Measurements from ENCODE around the gene IFI27L1. TPM values are rescaled to one million over a fixed set of nuclear protein-coding genes. Genes with fewer than 3 reads are reported as not detected.

Gene IFI27L1
- total and polyA plus RNA-seq, 2 experiments from 2014 or later: 9.7 to 28.6 TPM

GRCh38 chr14:94037954-94038353, 43.2 kb upstream of the IFI27L1 start:
- no peaks in the 10 kb centered on the region for H4K20me1 ChIP-seq (replicated peaks; ENCODE audit: insufficient read depth)
- no peak for DNase-seq (ENCODE audit: low spot score)
- no peak for ATAC-seq
- no peaks in the 10 kb centered on the region for H3K36me3 ChIP-seq (ENCODE audit: insufficient read depth)
- no peak overlapping the region for H3K4me3 ChIP-seq
- Mint-ChIP-seq H3K9me3 (peaks cover 8% of the 10 kb centered on the region; the same call in 2 of the 3 replicates), H3K4me3 (no peak overlapping the region), H3K4me1 (peaks cover 8% of the 10 kb centered on the region; the same call in 2 of the 3 replicates), H3K36me3 (ENCODE audit: low read depth) (peaks cover 8% of the 10 kb centered on the region; the same call in 2 of the 3 replicates), H3K27me3 (ENCODE audit: insufficient read depth, low read depth, poor library complexity) (peaks cover 12% of the 10 kb centered on the region), H3K27ac (no peak overlapping the region)
- no peak overlapping the region for H3K27ac ChIP-seq (ENCODE audit: low read depth)
- TF ChIP-seq REST (IDR thresholded peaks at IDR 0.05; ENCODE audit: unreplicated experiment) (no peak), POLR2AphosphoS5 (IDR thresholded peaks at IDR 0.05; ENCODE audit: low read depth) (no peak), ZNF114 (CRISPR knock-in tag; IDR thresholded peaks at IDR 0.05) (no peak), JUNB (IDR thresholded peaks at IDR 0.05; ENCODE audit: unreplicated experiment) (no peak), CTCF (conservative IDR thresholded peaks at IDR 0.05; ENCODE audit: low read depth in 2 of 2) (no peak), EZH2 (IDR thresholded peaks at IDR 0.05; ENCODE audit: low read depth, unreplicated experiment) (no peak), CREB1 (CRISPR knock-in tag; IDR thresholded peaks at IDR 0.05; ENCODE audit: low read depth) (no peak), STAT1 (IDR thresholded peaks at IDR 0.05; ENCODE audit: unreplicated experiment) (no peak), ZNF462 (CRISPR knock-in tag; IDR thresholded peaks at IDR 0.05) (no peak), EZH2phosphoT487 (IDR thresholded peaks at IDR 0.05; ENCODE audit: unreplicated experiment) (no peak), ZNF331 (CRISPR knock-in tag; IDR thresholded peaks at IDR 0.05; ENCODE audit: low read depth) (no peak), ETS1 (IDR thresholded peaks at IDR 0.05) (no peak), NANOG (IDR thresholded peaks at IDR 0.05; ENCODE audit: borderline replicate concordance) (no peak)
- no peaks in the 10 kb centered on the region for H3K79me2 ChIP-seq (replicated peaks; ENCODE audit: insufficient read depth)
- H3F3A ChIP-seq (replicated peaks; ENCODE audit: low read depth): no peaks in the 10 kb centered on the region
- H3K4me1 ChIP-seq (ENCODE audit: insufficient read depth): no peaks in the 10 kb centered on the region
- H2AFZ ChIP-seq: no peak overlapping the region
- H3K27me3 ChIP-seq (ENCODE audit: insufficient read depth): no peaks in the 10 kb centered on the region
- no peak overlapping the region for H3K4me2 ChIP-seq
- 0 out of 2 replicates have a peak, but pooled peaks cover 2% of the 10 kb centered on the region for H3K9me2 ChIP-seq (ENCODE audit: insufficient read depth)

All from GM23338 (cell line).